Effector CD4-positive, alpha-beta T cell (primary cell): ENCODE data around the gene SEMA7A.

ENCODE experiments used
- DNase-seq: peaks from one replicate; pipeline ENCODE4 v3.0.0-alpha.2; 2020

The SEMA7A gene

DNA sequence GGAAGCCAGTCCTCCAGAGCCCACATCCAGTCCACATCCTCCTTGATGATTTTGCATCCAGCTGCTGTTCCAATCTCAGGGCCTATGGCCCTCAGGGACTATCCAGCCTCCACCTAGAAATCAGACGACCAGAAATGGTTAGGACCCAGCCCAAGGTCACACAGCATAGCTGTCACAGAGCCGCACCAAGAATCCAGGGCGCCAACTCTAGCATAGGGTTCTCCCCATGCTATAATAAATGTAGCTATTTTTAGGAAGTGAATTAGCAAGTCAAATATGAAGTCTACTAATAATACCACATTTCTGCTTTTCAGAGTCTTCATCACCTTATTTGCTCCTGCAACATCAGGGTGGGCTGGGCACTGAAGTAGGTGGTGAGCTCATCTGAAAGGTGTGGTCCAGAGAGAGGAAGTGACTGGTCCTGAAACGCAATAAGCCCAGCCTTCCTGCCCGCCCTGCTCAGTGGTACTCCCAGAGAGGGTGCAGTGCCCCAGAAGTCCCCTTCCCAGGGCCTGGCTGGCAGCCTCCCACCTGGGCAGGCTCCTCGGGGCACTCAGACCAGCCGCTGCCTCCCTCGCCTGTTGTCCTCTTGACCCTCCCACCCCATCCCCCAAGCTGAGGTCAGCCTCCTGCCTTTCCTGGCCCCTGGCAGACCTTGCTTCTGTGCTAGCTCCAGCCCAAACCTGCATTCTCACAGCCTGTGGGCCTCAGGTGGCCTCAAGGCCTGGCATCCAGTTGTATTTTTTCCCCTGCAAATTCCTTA is 48.7 kb downstream of the SEMA7A start:
- DNase-seq: no peak

DNA sequence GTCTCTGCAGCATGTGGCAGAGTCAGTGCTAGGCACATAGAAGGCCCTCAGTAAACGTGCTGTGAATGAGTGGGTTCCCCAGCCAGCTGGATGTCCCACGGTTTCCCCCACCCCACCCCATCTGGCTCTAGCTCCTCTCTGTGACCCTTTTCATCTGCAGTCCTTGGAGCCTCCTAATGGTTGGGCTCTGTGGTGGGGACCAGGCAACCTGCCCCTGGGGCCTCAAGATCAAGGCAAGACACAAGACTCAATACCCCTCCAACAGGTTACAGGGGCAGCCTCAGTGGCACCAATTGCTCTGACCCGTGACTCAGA is 49.2 kb downstream of the SEMA7A start:
- no peak for DNase-seq

GRCh38 chr15:74383695-74384565 is 49.8 kb downstream of the SEMA7A start:
- no peak for DNase-seq

DNA sequence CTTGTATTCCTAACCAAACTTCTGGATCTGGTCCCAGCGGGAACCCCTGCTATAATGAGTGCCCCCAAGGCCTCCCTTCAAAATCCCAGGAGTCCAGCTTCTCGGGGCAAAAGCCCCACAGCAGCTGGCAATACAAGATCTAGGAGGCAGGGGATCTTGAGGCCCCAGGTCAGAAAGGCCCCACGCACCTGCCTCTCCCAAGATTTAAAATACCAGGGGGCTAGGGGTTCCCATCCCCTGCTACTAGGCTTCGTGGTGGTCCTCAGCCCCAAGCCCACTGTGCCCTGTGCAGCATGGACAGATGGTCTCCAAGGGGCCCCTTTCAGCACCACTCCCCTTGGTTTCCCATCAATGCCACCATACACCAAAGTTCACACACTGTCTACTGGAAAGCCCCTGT is 50.5 kb downstream of the SEMA7A start:
- no peak for DNase-seq

DNA sequence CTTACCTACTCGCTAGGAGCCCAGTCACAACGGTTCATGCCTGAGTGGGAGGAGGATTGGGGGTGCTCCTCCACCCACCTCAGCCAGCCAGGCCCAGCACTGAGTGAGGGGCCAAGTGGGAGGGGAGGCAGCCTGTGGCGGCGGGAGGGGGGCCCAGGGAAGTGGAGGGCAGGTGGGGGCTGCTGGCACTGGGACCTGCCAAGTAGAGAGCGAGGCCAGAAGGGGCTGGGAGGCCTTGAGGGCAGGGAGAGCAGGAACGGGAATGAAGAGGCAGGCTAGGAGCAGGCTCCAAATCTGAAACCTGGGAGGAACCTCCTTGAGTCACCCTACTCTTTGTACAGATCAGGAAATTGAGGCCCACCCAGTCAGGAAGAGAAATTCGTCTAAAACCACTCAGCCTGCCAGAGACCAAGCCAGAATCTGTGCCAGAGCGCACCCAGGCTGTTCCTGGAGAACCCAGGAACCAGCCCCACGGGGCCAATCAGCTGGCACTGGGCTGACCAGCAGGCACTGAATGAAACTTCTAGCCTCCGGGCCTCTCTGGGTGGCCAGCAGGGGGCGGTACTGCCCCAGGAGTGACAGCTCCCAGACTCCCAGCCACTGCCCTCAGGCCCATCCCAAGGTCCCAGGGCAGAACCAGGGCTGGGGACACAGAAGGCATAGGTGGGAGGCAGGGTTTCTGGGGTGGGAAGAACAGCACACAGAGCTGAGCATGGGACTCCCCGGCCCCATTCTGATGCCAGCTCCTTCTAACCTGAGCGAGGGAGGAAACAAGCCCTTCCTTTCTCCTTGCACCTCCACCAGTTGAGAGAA is 51.5 kb downstream of the SEMA7A start:
- peak; percentile 66 for DNase-seq

- no peak for DNase-seq
These were observed 52.3 kb downstream of the SEMA7A start for GRCh38 chr15:74381481-74381880.

GRCh38 chr15:74381190-74381453 is 52.6 kb downstream of the SEMA7A start:
- DNase-seq: no peak

DNA sequence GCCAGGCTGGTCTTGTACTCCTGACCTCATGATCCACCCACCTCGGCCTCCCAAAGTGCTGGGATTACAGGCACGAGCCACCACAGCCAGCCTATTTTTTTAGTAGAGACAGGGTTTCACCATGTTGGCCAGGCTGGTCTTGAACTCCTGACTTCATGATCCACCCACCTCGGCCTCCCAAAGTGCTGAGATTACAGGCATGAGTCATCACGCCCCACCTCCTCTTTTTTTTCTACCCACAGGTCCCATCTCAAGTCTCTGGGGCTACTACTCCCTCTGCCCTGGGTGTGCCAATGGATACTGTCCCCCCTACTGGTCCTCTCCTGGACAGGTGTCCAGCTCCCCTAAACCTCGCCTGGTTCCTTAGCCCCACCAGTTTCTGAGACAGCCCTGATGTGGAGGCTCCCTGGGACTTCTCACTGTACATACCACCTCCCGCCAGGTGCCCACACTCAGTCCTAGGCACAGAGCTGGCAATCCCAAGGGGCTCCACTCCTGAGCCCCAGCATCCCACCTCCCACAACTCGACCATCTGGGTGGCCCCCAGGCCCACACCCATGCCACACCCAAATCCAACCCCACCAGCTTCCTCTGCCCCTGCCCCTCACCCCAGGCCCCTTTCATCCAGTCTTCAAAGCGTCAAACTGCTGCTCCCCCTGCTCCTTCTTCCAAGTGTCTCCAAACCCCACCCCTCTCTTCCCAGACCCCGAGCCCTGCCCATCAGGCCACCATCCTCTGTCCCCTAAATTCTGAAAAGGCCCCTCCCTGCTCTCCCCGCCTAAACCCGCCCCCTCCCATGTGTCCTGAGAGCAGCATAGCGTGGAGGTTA is 53.2 kb downstream of the SEMA7A start:
- DNase-seq: no peak

- peak; percentile 23 for DNase-seq
These were observed 54.9 kb downstream of the SEMA7A start for GRCh38 chr15:74378848-74379247.

DNA sequence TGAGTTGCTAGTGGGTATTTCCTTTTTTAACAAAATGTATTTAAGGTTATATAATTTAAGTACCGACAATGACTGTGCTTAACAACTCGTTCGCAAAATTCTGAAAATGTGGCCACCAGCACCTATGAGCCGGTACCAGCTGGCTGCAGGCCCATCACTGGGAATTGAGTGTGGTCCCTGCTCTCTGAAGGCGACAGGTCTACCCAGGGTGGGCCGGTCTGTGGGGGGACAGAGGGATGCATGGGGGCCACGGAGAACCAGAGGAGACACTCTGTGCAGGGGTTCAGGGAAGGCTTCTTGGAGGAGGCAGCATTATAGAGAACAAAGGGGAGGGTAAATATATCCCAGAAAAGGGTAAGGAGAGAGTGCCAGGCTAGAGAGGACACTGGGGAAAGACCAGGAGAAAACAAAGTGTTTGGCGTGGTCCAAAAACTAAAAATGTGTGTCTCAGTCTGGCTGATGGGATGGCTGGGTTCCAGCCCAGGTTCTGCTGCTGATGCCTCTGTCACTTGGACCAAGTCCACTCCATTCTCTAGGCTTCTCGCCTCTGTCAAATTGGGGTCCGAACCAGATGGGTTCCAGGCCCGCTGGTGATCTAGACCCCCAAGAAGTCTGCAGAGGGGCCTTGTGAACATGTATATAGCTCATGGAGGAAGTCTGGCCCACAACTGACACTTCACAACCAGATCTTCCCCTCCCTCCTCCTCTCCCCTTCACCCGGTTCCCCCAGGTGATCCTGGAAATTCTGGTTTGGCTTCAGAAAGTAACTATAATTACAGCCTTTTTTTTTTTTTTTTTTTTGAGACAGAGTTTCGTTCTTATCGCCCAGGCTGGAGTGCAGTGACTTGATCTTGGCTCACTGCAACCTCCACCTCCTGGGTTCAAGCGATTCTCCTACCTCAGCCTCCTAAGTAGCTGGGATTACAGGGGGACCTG is 55.7 kb downstream of the SEMA7A start:
- DNase-seq: no peak

DNA sequence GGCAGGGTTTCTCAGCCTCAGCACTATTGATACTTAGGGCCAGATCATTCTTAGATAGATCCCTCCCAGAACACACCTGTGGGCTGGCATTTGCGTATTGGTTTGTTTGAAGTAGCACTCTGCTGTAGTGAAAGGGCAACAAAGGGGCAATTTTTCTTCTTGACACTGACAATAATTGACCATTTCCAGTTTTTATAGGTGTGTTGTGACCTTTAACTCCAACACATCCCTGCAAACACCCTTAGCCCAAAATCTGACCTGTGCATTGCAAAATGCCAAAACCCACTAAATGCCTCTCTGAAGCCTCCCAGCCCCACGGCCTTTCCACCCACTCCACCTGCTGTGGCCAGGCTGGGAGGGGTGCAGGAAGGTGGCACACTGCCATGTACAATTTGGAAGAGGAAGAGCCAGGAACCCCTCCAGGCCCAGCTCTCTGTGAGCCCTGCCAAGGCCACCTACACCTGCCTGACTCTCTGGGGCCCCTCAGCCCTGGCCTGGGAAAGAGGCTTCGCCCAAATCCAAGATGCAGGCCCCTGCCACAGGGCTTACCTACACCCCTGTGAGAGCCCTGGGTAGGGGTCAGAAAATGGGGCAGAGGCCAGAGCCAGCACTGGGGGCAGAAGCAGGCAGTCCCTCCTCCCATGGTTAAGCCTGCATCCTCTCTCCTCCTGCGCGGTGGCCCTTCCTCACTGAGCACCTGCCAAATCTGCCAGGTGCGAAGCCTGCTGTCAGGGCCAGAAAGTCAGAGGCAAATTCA is 56.8 kb downstream of the SEMA7A start:
- DNase-seq: no peak

- DNase-seq: no peak
These were observed 57.5 kb downstream of the SEMA7A start for GRCh38 chr15:74376226-74376625.

DNA sequence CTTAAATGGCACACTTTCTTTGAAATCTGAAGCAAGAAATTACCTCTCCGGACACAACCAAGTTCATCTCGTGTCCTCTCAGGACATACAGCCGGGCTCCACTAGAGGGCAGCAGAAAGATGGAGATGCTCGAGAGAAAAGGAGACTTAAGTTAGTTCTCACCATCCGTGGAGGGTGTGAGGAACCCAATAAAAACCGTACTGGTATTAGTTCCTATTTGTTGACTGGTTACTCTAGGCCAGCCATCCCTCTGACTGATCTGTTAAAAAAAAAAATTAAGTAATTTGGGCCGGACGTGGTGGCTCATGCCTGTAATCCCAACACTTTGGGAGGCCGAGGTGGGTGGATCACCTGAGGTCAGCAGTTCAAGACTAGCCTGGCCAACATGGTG is 58.5 kb downstream of the SEMA7A start:
- DNase-seq: peak; percentile 75

DNA sequence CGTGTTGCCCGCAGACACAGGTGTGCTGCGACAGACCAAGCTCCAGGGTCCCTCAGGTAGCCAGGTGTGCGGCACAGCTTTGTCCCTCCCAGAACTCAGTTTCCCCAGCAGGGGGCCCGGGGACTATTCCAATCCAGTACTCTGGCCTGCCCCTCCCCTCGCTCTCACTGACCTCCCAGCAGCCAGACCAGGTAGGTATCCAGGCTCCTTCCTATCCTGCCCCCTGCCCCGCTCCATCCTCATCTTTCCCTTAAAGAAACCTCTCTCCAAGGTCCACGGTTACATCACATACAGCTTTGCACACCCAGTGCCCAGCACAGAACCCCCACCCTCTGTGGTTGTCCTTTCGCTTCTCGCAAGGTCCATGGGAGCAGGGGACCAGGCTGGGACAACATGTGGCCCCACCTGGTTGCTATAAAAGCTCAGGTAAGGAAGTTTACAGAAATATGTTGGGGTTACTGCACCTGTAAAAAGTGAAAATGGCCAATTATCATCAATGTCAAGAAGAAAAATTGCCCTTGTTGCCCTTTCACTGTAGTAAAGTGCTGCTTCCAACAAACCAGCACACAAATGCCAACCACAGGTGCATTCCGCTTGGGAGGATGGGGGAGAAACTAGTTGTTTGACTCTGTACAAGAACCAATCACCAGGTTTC is 59.0 kb downstream of the SEMA7A start:
- DNase-seq: no peak

- peak; percentile 93 for DNase-seq
These were observed 59.8 kb downstream of the SEMA7A start for GRCh38 chr15:74373731-74374647.

- DNase-seq: no peak
These were observed 60.6 kb downstream of the SEMA7A start for GRCh38 chr15:74373056-74373650.

DNA sequence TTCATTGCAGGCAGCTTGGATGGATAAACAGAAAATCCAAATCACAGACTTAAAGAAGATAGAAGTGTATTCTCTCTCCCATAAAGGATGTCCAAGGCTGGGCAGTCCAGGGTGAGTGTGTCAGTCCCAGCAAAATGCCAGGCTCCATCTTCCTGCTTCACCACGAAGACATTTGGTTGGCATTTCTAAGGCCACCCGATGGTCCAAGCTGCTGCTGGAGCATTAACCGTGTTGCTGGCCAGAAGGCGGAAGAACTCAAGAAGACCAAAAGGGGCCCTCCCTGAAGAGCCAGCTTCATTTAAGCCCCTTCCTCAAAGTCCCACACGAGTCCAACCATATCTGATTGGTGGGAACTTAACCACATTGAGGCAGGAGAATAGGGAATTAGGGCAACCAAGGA is 63.3 kb downstream of the SEMA7A start:
- no peak for DNase-seq

- no peak for DNase-seq
These were observed 64.0 kb downstream of the SEMA7A start for GRCh38 chr15:74369756-74370155.
